ENCODE results near the gene ANKRD60.

DNA sequence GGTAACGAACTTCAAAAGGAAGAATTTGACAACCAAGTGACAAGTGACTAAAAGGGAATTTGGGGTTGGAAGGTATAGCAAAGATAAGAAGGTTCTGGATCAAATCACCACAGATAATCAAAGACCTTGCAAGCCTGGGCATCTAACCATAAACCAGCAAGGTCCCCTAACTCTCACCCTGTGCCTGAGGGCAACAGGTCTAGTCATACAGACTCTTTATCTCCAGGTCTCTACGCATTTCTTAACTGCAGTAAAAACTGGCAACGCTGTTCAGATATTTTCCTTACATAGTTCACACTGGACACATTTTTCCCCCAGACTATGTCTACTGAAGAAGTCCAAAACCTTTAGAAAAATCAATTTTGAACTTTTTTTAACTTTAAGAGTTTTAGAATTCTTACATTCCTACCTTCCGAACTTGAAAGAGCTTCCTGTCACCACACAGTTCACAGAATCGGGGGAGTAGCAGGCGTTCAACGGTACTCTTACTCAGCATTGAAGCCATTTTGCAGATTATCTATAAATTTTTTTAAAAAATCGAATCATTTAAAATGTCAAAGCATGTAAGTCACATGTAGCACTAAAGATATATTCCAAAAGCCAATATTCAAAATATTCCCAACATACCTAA lies 23.0 kb upstream of the ANKRD60 start:
- no peak for TF ChIP-seq SREBF2 (IDR thresholded peaks at IDR 0.05)
- TF ChIP-seq, protein P1, sequence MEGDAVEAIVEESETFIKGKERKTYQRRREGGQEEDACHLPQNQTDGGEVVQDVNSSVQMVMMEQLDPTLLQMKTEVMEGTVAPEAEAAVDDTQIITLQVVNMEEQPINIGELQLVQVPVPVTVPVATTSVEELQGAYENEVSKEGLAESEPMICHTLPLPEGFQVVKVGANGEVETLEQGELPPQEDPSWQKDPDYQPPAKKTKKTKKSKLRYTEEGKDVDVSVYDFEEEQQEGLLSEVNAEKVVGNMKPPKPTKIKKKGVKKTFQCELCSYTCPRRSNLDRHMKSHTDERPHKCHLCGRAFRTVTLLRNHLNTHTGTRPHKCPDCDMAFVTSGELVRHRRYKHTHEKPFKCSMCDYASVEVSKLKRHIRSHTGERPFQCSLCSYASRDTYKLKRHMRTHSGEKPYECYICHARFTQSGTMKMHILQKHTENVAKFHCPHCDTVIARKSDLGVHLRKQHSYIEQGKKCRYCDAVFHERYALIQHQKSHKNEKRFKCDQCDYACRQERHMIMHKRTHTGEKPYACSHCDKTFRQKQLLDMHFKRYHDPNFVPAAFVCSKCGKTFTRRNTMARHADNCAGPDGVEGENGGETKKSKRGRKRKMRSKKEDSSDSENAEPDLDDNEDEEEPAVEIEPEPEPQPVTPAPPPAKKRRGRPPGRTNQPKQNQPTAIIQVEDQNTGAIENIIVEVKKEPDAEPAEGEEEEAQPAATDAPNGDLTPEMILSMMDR (IDR thresholded peaks at IDR 0.05) = no peak
- TF ChIP-seq POLR2A (IDR thresholded peaks at IDR 0.05; ENCODE audit: low read length) = no peak
- no peak for TF ChIP-seq HDAC2 (IDR thresholded peaks at IDR 0.05)
- TF ChIP-seq CEBPB (IDR thresholded peaks at IDR 0.05) = no peak
- no peak for TF ChIP-seq CBX2 (IDR thresholded peaks at IDR 0.05; ENCODE audit: borderline replicate concordance, low read depth)
- TF ChIP-seq CBX8 (IDR thresholded peaks at IDR 0.05) = no peak
- no peak for TF ChIP-seq NR3C1 (IDR thresholded peaks at IDR 0.05)
- TF ChIP-seq MAZ (IDR thresholded peaks at IDR 0.05; ENCODE audit: borderline replicate concordance, low read depth, low read length) = no peak
- no peak for TF ChIP-seq JUN (IDR thresholded peaks at IDR 0.05)
- no peak for TF ChIP-seq EP300 (IDR thresholded peaks at IDR 0.05)
- TF ChIP-seq KDM1A (IDR thresholded peaks at IDR 0.05; ENCODE audit: low read depth) = no peak

All from A549 (cell line).